EL (cell line): Measurements from ENCODE around the gene DEFB119.
"Not testable (repeated sequence)": the region's sequence is repeated elsewhere in the genome, so short reads cannot be mapped to it uniquely, and the experiment has no call there.

Experiments
- DNase-seq: peaks from one replicate; pipeline ENCODE4 v3.0.0-alpha.2; 2016

DEFB119 gene

GRCh38 chr20:31390490-31390889, at the start of gene DEFB119:
Gene DEFB119, minus strand, starts transcription at chr20:31390590. Its CDS starts 107 bp downstream, at chr20:31390483.
- no peak for DNase-seq

DNA sequence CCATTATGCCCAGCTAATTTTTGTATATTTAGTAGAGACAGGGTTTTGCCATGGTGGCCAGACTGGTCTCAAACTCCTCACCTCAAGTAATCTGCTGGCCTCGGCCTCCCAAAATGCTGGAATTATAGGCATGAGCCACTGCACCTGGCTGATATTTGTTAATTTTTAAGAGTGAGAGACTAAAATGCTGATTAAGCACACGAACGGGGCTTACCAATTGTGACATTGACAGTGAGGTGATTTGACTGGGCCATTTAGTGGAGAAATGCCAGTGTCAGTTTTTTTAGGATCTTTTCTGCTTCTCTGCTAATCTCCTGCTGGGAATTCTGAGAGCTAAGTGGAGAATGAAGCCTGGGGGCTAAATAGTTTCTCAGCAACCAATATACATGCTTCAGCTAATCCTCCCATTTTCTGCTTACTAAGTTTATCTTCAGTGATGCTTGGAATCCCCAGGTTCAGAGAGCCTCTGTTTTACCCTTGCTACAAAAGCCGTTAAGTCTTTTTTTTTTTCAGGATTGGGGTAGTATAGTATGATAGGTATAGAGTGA, 40.3 kb upstream of the DEFB119 start:
- no peak for DNase-seq

GRCh38 chr20:31427576-31427975, 37.2 kb upstream of the DEFB119 start:
- not testable (repeated sequence) for DNase-seq

- DNase-seq: not testable (repeated sequence)
Observed at GRCh38 chr20:31426891-31427551, 36.6 kb upstream of the DEFB119 start.

DNA sequence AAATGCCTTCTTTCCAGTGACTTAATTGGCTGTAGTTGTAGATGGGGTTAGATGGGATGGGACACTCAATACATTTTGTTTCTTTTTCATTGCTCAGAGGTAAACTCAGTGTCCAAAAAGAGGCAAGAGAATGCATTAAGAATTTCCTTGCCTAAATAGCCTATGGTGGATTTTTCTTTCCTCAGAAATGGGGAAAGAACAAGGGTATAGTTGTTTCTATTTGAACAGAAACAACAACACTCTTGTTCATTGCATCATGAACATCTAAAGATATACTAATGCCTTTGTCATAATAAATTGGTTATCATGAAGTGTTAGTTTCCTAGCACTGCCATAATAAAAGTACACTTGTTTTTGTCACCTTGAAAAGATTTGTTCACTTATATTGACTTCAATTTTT, 35.4 kb upstream of the DEFB119 start:
- no peak for DNase-seq

GRCh38 chr20:31418307-31418706, 27.9 kb upstream of the DEFB119 start:
- DNase-seq: no peak

GRCh38 chr20:31415653-31416052, 25.3 kb upstream of the DEFB119 start:
- no peak for DNase-seq

- DNase-seq: no peak
Observed at GRCh38 chr20:31414381-31414780, 24.0 kb upstream of the DEFB119 start.

DNA sequence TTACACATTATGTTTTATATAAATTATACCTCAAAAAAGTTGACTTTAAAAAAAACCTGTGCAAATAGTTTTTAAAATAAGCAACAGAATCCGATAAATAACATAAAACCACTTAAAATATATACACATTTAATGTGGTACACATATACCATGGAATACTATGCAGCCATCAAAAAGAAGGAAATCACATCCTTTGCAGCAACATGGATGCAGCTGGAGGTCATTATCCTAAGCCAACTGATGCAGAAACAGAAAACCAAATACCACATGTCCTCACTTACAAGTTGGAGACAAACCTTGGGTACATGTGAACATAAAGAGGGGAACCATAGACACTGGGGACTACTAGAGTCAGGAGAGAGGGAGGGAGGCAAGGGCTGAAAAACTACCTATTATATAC, 19.6 kb upstream of the DEFB119 start:
- no peak for DNase-seq

DNA sequence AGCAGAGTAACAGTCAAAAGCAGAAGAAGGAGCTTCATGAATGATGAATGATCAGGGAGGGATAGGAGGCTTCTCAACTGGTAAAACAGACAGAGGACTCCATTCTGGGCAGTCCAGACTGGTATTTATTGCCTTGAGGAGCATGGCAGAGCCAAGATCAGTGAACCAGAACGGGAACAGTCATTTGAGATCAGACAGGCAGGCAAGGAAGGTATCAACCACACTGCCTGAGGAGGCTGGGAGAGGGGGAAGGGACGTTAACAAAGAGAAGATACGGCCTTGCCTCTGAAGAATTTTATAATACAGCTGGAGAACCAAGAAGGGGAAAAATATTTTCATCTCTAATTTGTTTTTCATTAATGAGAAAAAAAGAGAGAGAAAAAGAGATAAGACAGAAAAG, 15.7 kb upstream of the DEFB119 start, which contains the start of gene DEFB121:
Gene DEFB121 (minus strand): TSS at position 101 of the 400 bp plus-strand sequence. CDS start 63 bp downstream, at position 38.
- DNase-seq: no peak

DNA sequence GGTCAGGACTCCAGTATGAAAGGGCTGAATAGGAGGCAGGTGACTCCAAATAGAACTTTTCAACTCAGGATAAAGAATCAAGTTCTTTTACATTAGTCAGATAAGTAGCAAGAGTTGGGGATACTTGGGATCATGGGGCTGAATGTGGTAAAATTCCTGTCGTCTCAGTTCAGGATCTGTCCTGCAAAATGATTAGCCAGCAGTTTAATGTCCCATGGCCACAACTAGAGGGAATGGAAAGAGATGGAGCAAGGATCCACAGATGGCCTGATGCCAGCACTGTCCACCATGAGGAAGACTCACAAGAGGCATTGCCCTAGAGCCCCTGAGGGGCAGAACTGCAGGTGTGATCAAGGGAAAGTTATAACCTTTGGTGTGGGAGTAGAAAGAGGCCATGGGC, 13.5 kb upstream of the DEFB119 start:
- DNase-seq: no peak

- DNase-seq: no peak
Observed at GRCh38 chr20:31394900-31395299, 4.5 kb upstream of the DEFB119 start.

GRCh38 chr20:31392836-31393235, 2.4 kb upstream of the DEFB119 start:
- no peak for DNase-seq

DNA sequence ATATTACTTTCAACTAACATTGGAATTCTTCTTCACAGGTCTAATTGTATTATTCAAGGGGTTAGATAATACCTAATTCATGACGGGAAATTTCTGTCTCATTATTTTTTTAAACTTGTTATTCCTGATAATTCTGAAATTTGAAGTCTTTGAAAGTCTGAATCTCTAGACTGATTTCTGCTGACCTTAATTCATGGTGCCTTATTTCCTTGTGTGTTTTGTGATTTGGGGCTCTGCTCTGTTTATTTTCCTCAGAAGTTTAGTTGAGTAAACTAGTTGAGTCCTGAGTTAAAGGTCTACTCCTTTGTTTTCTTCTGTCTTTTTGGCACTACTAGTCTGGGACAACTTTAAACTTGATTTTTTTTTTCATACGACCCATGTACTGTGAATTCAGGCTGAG, 16.0 kb downstream of the DEFB119 start:
- no peak for DNase-seq

- DNase-seq: no peak
Observed at GRCh38 chr20:31368301-31368700, 22.1 kb downstream of the DEFB119 start, which contains the start of gene DEFB118. Gene DEFB118, plus strand, starts transcription at chr20:31368601. Its CDS starts 50 bp downstream, at chr20:31368651.

- not testable (repeated sequence) for DNase-seq
Observed at GRCh38 chr20:31364272-31364671, 26.1 kb downstream of the DEFB119 start.

DNA sequence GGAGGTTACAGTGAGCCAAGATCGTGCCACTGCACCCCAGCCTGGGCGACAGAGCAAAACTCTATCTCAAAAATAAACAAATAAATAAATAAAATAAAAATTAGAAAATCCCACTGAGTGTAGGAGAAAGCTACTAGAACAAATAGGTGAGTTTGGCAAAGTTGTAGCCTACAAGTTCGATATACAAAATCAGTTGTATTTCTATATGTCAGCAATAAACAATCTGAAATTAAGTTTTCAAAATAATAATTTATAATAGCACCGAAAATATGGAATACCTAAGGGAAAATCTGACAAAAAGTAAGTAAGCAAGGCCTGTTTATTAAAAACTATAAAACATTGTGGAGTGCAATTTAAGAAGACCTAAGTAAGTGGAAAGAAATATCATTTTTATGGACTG, 27.1 kb downstream of the DEFB119 start:
- DNase-seq: no peak

GRCh38 chr20:31355981-31356380, 34.4 kb downstream of the DEFB119 start:
- DNase-seq: peak; percentile 2

- DNase-seq: no peak
Observed at GRCh38 chr20:31341470-31341869, 48.9 kb downstream of the DEFB119 start.

GRCh38 chr20:31330893-31331292, 59.5 kb downstream of the DEFB119 start:
- no peak for DNase-seq
